NB4 (cell line): ENCODE measurements around the gene CCDC187.

Experiments
- DNase-seq: peaks from one replicate; pipeline ENCODE4 v3.0.0; 2010; ENCODE audit warnings: low read depth
- H3K4me3 ChIP-seq: one replicate; pipeline ENCODE4 v1.5.1; 2011; ENCODE audit warnings: mild to moderate bottlenecking, low read depth, low read length, moderate library complexity
- CTCF ChIP-seq: IDR thresholded peaks from one replicate; pipeline ENCODE4 v1.5.1; 2012; ENCODE audit warnings: low read depth, low read length
- MAX ChIP-seq: IDR thresholded peaks from 2 replicates; pipeline ENCODE4 v1.6.1; 2011; ENCODE audit warnings: low read depth, low read length
- MYC ChIP-seq: IDR thresholded peaks from 2 replicates; pipeline ENCODE4 v1.6.1; 2011; ENCODE audit warnings: low read depth, low read length
- POLR2A ChIP-seq: IDR thresholded peaks from 2 replicates; pipeline ENCODE4 v1.6.1; 2011; ENCODE audit warnings: mild to moderate bottlenecking; ENCODE audit not compliant: insufficient read length; ENCODE audit errors: extremely low read depth

The CCDC187 gene

GRCh38 chr9:136204145-136204805, 99.6 kb downstream of the CCDC187 start:
- TF ChIP-seq MAX (no peak), CTCF (no peak), POLR2A (no peak), MYC (no peak)
- DNase-seq: no peak
- H3K4me3 ChIP-seq: no peak overlapping the region

GRCh38 chr9:136203408-136204144, 100.3 kb downstream of the CCDC187 start:
- TF ChIP-seq POLR2A (no peak), MAX (no peak), CTCF (no peak), MYC (no peak)
- H3K4me3 ChIP-seq: no peak overlapping the region

GRCh38 chr9:136202454-136203407, 101.2 kb downstream of the CCDC187 start:
- no peak overlapping the region for H3K4me3 ChIP-seq
- TF ChIP-seq MAX (no peak), POLR2A (no peak), CTCF (no peak), MYC (no peak)
- no peak for DNase-seq

More at GRCh38 chr9:136203408-136204144, 100.3 kb downstream of the CCDC187 start:
- DNase-seq: no peak

- no peak for DNase-seq
- no peak overlapping the region for H3K4me3 ChIP-seq
- TF ChIP-seq MYC: no peak
- no peak for TF ChIP-seq CTCF
- TF ChIP-seq MAX: no peak
- TF ChIP-seq POLR2A: no peak
Measured at GRCh38 chr9:136201609-136202453, 102.1 kb downstream of the CCDC187 start.

GRCh38 chr9:136201174-136201573, 102.7 kb downstream of the CCDC187 start:
- H3K4me3 ChIP-seq: no peak overlapping the region
- no peak for TF ChIP-seq MAX
- no peak for TF ChIP-seq MYC
- no peak for TF ChIP-seq POLR2A
- TF ChIP-seq CTCF: no peak
- no peak for DNase-seq
